RPMI8226 (cell line): ENCODE data around the gene CSNK2A2.

ENCODE experiments used
- DNase-seq: peaks from one replicate; pipeline ENCODE4 v3.0.0-alpha.2; 2015

CSNK2A2 gene

DNA sequence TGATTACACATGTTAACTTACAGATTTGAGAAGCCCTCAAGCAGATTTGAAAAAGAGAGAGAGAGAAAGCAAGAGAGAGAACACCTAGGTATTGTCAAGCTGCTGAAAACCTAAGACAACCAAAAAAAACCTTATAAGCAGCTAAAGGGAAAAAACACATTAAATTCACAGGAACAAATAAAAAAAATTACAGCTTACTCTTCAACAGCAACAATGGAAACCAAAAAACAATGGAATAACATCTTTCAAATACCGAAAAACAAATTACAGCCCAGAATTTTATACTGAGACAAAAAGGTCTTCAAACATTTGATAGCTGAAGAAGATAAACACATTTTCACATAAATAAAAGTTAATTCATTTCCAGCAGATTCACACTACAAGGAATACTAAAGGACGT is 60.3 kb downstream of the CSNK2A2 start:
- DNase-seq, result no peak

DNA sequence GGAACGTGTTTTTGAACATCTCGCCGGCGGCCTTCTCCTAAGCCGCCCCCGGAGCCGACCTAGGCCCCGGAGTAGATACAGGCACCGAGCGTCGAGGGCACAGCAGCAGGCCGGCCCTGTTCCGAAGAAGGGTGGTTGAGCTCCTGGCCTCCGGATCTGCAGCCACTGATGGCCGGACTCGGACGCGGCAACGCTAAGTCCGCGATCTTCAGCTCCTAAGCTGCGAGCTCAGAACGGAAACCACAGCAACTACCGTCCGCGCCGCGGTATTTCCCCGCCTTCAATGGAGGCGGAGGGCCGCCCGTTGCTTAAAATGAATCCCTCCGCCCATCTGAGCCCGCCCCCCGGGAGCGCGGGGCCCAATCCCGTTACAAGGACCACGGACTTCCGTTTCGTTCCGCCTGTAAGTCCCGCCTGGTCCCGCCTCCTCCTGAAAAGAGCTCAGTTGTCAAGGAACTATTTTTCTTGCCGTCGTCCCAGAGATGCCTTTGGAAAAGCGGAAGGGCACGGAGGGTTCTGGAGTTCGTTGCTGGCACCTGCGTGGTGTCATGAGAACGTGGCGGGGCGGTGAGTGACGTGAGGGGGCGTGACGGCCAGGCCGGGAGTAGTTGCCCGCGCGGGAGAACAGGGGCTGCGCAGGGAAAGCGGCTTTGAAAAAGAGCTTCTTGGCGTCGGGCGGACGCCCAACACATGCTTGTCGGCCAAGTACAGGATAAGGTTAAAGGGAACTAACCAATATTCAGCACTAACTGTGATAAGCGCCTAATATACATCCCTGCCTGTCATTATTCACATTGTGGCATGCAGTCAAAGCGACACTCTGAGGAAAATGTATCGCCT is 68.6 kb downstream of the CSNK2A2 start, which contains the start of gene CFAP20:
Gene CFAP20, minus strand, starts transcription at position 285 of the 840 bp plus-strand sequence. Its CDS starts 266 bp downstream, at position 19.
- peak; percentile 100 for DNase-seq

DNA sequence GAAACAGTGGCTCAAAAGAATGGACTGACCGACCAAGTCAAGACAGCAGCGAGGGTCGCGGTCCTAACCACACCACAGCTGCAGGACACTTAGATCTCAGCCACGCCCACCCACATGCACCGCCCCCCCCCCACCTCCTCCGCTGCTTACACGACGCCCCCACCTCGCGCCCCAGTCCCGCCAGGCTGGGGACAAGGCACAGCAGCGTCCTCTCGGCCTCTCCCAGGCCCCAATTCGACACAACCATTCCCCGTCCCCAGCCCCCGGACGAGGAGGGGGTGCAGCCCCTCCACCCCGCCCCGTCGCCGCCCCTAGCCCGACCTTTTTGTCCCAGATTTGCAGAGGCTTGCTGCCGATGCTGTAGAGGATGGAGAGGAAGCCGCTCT is 69.2 kb downstream of the CSNK2A2 start:
- DNase-seq, result no peak

DNA sequence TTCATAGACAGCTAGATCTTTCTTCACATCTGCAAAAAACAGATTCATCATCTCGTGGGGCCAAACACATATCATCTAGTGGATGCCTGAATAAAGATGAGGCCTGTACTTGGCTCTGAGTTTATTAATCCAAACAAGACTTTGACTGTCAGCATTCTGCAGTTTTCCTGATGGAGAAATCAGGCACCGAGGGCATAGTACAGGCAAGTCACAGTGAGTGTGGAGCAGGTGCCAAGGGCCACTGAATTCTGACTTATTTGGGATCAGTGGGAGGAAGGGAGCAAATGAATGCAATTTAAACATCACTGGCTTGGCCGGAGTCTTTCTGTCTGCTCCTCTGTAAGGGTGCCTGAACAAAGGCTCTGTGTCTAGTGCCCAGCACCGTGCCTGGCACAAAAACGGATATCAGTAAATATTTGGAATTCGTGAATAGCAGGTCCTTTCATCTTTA is 69.7 kb downstream of the CSNK2A2 start:
- DNase-seq, result no peak

DNA sequence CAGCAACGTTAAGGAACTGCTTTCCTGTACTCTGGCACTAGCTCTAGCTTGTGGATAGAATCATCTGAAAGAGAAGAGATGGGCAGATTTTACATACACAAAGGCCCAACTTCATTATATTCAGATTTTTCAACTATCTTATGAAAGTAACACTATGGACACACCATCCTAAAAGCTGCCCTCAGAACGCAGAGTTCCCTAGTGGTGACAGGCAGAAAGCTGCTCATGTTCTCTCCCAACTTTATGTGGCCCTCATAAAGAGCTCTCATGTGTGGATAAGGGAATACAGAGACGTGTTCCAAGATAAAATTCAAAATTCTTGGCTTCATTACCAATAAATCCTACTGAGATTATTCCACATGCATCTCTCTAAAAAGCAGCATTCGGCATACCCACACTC is 70.3 kb downstream of the CSNK2A2 start:
- DNase-seq, result no peak

DNA sequence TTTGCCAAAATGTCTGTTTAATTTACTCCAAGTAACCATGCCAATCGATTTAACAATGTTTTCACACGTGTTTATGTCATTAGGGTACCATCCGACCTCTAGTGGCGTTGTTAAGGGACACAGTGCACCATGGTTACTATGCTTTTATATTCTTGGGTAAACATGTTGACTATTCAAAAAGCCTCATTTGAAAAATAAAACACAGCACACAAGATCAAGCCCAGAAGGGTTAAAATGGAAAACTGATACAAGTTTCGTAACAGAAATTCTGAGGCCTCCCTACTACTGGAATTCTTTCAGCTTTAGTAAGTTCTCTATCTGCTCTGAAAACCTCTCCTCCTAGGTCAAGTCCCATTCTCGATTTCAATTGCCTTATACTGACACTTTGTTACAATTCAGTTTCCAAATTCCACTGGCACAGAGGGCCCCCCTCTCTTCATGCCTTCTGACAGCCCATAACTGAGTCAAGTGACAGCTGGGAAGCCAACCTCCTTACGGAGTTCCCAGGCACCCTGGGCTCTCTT is 70.8 kb downstream of the CSNK2A2 start:
- DNase-seq, result peak; percentile 25

DNA sequence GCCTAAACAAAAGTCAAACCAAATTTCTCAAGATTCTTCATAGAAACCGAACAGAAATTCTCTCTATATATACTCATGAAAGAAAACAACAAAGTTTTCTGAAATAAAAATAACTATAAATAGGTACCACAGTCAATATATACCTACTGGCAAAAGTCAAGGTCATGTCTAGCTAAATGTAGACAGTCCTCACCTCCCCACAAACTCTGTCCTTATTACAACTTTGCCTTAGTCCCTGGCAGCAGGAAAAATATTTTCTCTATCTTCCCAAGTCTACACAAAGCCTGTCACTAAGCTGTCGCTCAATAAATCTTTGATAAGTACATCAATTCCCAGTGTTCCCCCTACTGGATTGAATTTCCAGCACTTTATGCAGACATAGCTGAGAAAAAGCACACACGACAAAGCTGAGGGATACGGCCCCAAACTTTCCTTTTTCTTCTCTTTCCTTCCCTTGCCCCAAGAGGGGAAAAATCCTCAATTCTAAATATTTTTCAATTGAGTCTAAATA is 71.4 kb downstream of the CSNK2A2 start:
- no peak for DNase-seq

DNA sequence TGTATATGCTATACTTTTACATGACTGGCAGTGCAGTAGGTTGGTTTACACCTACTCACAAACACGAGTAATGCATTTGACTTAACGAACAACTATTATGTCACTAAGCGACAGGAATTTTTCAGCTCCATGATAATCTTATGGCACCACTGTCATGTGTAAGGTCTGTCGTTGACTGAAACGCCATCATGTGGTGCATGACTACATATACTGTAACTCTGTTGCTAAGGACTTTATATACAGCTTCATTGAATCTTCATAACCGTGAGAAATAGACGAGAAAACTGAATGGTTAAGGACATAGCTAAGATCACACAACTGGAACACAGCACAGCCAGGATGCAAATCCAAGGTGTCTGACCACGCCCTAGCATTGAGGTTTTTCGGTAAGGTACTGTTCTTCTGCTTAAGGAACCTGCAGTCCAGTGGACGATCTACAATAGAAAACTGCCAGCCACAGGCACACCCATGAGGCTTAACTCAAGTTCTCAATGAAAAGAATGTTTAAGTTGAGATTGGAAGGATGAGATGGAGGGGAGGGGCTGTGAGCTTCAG is 72.0 kb downstream of the CSNK2A2 start:
- no peak for DNase-seq

DNA sequence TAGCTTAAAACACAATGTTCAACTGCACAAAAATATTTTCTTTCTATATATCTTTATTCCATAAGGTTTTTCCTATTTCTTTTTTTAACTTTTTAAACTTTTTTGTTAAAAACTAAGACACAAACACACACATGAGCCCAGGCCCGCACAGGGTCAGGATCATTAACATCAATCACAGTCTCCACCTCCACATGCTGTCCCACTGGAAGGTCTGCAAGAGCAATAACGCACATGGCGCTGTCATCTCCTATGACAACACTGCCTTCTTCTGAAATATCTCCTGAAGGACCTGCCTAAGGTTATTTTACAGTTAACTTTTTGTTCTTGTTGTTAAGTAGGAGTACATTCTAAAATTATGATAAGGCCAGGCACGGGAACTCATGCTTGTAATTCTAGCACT is 72.9 kb downstream of the CSNK2A2 start:
- DNase-seq, result no peak

DNA sequence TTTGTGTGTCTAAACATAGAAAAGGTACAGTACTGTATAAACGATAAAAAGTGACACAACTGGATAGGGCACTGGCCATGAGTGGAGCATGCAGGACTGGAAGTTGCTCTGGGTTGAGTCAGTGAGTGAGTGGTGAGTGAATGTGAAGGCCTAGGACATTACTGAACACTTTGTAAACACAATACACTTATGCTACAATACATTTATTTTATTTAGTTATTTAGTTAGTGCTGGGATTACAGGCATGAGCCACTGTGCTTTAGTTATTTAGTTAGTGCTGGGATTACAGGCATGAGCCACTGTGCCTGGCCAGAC is 73.3 kb downstream of the CSNK2A2 start:
- DNase-seq, result no peak

DNA sequence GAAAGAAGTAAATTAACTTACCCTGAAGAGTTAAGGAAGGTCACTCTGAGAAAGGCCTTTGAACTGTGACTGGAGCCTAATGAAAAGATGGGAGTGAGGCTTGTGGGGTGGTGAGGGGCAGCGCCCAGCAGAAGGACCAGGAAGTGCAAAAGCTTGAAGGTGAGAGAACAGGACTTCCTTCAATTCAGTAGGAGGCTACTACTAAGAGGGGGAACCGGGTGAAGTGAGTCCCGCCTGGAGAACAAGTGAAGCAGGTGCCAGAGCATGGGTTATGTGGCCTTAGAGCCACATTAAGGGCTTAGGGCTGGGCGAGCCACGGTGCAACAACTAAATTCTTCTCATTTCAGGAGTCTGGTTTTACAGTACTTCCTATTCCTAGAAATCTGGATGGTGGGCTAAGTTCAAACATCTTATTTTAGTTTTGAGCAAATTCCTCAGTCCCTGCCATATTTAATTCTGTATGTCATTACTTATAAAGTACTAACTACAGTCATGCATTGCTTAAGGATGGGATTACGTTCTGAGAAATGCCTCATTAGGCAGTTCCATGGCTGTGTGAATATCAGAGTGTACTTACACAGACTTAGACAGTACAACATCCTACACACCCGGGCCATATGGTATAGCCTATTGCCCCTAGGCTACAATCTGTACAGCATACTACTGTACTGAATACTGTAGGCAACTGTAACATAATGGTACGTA is 73.9 kb downstream of the CSNK2A2 start:
- DNase-seq, result no peak

DNA sequence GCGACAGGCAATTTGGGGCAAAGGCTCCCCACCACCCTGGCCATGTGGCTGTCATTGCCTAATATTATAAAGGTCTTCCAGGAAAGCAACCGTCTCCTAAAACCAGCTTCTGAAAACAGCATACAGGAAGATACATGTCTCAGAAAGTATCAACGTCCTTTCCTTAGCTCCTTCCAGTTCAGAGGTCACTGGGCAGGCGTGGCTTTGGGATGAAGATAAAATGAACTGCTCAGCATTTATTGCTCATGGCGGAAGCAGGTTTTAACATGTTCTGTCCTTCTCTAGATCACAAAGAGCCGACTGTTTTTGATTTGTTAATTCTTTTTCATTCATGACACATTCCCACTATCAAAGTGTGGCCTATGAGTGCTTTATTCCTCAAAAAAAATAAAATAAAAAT is 76.8 kb downstream of the CSNK2A2 start:
- DNase-seq, result no peak

DNA sequence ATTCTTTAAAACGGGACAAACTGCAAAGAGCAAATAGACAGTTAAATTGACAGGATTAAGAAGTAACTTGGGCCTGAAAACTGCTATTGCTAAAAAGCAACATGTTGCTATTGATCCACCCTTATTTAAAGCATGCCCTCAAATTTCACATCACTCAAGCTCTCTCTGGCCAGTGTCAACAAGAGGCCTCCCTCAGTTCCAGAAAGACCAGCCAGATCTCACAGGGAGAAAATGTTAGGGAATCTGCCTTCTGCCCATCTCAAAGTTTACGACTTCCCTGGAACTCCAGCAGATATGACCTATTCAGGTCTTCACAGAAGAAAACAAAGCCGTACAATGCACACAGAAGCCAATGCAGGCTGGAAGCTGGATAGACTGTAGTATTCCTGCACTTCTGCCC is 77.7 kb downstream of the CSNK2A2 start:
- no peak for DNase-seq

DNA sequence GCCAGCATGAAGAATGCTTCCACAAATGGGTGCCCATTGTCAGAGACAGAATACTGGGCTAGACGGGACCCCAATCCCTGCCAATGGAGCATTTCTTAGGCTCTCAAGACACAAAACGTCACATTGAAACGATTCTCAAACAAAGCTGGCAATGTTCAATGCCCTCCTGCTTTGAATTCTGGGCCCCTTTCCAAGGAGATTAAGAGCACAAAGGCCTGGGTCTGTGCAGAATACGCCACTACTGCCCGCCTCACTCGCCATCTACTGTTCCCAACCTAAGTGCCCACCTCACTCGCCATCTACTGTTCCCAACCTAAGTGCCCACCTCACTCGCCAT is 78.4 kb downstream of the CSNK2A2 start:
- DNase-seq, result no peak

DNA sequence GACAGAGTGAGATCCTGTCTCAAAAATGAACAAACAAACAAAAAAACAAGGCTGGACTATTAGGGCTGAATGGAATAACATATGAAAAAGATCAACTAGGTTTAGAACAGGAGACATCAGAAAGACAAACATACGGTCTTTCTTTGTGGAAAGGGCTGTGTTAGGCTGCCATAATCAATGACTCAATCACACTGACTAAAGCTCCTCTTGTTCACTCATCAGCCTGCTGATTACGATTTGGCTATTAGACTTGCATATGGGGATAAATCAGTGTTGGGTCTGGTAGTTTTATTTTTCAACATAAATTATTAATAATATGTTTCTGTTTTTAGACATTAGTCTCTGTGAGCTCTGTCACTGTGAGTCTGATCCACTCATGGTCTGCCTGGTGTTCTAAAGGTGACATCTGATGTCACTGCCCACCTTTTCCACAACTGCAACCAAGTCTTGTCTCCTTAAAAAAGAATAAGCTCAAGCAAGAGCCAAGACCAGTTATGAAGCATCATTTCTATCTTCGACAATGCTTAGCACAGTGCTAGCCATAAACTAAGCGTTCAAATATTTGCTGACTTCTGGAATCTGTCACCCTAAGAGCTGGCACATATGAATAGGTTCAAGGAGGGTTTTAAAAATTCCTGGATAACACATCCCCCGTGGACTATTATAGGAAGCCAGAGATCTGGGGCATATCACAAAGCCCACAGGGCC is 79.0 kb downstream of the CSNK2A2 start:
- DNase-seq, result no peak

DNA sequence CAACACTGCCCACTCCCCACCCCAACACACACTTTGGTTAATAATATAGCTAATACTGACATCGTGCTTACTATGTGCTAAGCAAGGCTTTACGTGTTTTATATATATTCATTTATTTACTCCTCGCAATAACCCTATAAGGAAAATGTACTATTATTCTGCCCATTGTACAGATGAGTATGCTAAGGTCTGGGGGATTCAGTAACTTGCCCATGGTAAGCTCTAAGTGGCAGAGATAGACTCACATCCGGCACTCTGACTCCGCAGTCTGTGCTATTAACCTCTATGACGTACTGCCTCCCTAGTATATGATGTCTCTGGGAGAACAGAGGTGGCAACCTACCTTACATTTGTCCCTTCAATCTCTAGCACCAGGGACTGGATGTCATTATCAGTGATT is 81.4 kb downstream of the CSNK2A2 start:
- DNase-seq, result no peak

DNA sequence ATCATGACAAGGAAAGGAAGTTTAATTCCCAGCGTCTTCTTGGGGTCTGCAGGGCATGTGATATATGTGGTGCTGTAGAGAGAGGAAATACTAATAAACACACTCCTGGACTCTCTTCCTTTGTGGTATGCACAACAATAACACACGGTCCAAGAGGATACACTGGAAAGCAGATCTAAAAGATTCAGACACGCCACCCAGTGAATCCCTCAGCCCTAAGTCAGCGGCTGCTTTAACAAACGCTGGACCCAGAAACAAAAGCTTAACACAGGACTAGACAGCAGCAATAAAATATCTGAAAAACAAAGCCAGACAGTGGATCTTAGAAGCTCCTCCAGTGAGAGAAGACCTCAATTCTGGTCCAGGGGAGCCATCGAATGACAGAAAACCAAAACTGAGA is 81.8 kb downstream of the CSNK2A2 start:
- DNase-seq, result no peak

DNA sequence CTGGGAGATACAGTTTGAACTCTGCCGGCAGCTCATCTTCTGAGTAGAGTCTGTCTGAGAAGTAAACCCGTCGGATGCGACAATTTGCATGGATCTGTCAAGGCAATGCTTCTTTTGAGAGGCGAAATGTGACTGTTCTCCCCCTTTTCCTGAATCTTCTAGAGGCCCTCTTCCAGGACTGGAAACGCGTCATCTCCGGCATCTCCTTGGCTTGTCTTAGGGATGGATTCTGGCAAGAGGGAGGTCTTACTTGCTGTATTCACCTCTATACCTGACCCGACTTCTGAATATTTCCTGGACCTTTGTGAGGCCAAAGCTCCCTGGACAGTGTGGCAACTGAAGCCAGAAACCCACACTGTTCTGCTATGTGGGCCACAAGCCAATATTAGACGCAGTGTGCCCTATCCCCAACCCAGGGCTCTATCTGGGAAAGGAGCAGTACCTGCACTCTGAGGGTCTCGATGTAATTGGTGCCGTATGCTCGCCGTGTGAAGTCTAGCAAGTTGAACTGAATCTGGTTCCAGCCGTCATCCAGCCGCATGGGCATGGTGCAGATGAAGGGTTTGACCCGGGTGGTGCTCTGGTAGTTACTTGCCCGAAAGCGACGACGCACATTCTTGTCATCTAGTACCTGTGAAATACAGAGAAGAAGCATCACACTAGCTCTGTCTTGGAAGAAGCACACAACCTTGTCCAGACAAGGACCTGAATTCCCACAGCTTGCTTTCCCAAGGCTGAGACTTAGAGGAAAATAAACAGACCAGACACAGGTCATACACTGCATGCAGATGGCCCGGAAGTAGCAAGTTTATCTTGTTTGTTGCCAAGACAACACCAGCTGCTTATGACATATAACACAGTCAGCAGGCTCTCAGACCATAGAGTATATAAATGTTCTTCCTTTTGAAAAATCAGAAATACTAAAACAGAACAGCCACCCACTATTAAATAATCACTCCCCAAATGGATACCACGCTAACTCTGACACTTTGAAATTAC is 82.8 kb downstream of the CSNK2A2 start:
- DNase-seq, result no peak

DNA sequence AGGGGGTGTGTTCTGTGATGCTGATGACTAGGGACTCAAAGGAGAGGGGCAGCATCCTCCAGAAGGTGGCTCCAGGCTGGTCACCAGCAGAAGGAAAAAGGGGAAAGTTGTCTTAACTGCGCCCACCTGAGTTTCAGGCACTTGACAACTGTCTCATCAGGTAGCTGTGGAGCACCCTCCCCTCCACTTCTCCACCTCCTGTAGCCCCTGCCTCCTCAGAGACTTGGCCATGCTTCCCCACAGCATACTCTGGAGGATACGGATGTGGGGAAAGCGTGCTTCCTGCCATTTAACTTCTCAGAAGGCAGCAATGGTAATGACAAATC is 86.6 kb downstream of the CSNK2A2 start:
- DNase-seq, result no peak

DNA sequence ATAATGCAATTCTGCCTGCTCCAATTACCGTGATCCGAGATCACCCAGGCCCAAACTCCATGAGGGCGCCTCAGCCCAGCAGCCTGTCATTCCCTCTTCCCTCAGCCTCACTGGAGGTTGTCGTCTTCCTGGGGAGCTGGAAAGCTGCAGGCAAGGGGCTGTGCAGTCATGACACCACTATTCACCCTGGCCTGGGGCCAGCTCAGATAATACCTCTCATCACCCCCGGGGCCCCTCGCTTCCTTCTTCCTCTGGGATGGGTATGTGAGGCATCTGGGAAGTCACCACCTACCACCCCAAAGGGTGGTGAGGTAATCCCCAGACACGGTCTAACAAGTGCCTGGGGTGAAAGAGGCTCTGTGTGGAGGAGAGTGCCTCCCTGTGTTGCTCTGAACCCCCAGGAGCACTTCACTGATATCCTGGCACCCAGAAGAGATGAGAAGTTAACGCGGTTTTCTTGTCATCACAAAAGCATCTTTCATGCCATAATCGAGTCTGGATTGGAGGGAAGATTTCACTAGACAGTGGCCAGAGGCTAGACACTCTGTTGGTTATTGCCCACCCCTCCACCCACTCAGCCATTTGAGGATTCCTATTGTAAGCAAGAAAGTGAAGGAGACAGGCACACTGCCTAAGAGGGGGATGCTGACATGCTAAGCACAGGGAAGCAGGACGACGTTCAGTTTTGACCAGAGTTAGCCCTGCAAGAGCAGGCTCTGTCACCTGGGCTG is 87.2 kb downstream of the CSNK2A2 start:
- DNase-seq, result no peak

DNA sequence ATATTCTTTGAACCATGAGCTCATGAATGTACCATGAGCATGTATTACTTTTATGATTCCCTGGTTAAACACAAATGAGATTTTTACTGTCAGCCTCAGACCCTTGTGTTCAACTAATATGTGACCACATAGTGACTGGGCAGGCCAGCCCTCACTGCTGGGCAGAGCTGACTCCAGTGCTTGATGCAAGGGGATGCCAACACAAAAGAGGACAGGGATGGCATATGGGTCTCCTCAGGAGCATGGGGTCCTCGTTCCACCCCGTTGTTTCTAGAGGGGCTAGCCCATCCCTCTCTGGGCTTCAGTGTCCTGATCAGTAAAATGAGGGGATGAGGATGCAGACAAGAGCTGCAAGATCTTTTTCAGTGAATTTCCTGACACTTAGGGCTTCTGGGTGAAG is 88.0 kb downstream of the CSNK2A2 start:
- no peak for DNase-seq
